ENCODE data around the gene MYOCD.

DNA sequence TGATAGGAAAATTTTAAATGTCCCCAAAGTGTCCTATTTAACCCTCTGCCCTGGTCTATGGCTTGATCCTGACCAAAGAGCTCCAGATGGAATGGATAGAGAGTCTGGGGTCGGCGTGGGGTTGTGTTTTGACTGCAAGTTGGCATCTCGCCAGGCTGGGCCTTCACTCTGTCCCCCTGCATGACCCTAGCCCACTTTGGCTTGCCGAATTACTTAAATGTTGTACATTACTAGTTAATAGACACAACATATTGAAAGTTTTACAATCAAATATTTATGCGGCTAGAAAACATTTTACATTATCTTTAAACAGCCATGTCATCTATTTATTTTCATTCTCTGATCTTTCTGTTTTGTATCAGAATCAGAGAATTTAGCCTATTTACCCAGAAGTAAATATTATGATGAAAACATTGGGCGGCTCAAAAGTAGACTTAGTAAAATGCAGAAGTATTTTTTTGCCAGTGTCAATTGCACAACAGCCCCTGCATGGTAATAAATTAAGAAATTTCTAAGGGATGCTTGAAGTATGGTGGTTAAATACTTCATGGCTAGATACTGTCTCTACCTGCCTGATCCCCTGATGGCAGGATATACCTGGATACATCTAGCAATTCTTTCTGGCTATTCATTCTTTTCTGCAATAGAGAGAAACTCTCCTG is 18.8 kb upstream of the MYOCD start:
- TF ChIP-seq, protein P1, sequence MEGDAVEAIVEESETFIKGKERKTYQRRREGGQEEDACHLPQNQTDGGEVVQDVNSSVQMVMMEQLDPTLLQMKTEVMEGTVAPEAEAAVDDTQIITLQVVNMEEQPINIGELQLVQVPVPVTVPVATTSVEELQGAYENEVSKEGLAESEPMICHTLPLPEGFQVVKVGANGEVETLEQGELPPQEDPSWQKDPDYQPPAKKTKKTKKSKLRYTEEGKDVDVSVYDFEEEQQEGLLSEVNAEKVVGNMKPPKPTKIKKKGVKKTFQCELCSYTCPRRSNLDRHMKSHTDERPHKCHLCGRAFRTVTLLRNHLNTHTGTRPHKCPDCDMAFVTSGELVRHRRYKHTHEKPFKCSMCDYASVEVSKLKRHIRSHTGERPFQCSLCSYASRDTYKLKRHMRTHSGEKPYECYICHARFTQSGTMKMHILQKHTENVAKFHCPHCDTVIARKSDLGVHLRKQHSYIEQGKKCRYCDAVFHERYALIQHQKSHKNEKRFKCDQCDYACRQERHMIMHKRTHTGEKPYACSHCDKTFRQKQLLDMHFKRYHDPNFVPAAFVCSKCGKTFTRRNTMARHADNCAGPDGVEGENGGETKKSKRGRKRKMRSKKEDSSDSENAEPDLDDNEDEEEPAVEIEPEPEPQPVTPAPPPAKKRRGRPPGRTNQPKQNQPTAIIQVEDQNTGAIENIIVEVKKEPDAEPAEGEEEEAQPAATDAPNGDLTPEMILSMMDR (IDR thresholded peaks at IDR 0.05): no peak
- TF ChIP-seq POLR2A (IDR thresholded peaks at IDR 0.05; ENCODE audit: low read depth): no peak

Measured in esophagus muscularis mucosa (tissue), 3 donors.